GM21390 (cell line): ENCODE measurements around the gene PROKR2.

Source experiments
- ATAC-seq: cut with Tn5 transposase; IDR thresholded peaks from one replicate; pipeline ENCODE4 v1.9.1; 2021; ENCODE audit not compliant: unreplicated experiment

The PROKR2 gene

GRCh38 chr20:5290596-5290995, 26.2 kb downstream of the PROKR2 start:
- no peak for ATAC-seq

GRCh38 chr20:5282561-5282960, 34.2 kb downstream of the PROKR2 start:
- no peak for ATAC-seq

GRCh38 chr20:5279661-5280060, 37.1 kb downstream of the PROKR2 start:
- no peak for ATAC-seq

- no peak for ATAC-seq
Observed at GRCh38 chr20:5272268-5272667, 44.5 kb downstream of the PROKR2 start.

- ATAC-seq = no peak
Observed at GRCh38 chr20:5270603-5271002, 46.2 kb downstream of the PROKR2 start.

GRCh38 chr20:5268449-5268848, 48.3 kb downstream of the PROKR2 start:
- ATAC-seq = no peak

GRCh38 chr20:5267092-5267491, 49.7 kb downstream of the PROKR2 start:
- no peak for ATAC-seq
